PFSK-1 (cell line): Measurements from ENCODE around the gene RET.

ENCODE experiments used
- FOXP2 ChIP-seq: optimal IDR thresholded peaks from 2 replicates; pipeline ENCODE3; 2011; ENCODE audit warnings: borderline replicate concordance, control low read depth, inconsistent platforms; ENCODE audit not compliant: insufficient read depth; ENCODE audit errors: extremely low read length, extremely low read depth
- POLR2AphosphoS5 ChIP-seq: IDR thresholded peaks from 2 replicates; pipeline ENCODE4 v1.6.1; 2012; ENCODE audit warnings: low read depth, mild to moderate bottlenecking, control low read depth, low read length, moderate library complexity
- SIN3A ChIP-seq: IDR thresholded peaks from 2 replicates; pipeline ENCODE4 v1.6.1; 2012; ENCODE audit warnings: mild to moderate bottlenecking, low read length, moderate library complexity, borderline replicate concordance; ENCODE audit not compliant: insufficient read depth
- TAF1 ChIP-seq: IDR thresholded peaks from 2 replicates; pipeline ENCODE4 v1.6.1; 2012; ENCODE audit warnings: low read length, control low read depth, borderline replicate concordance; ENCODE audit not compliant: insufficient read depth
- TF ChIP-seq, protein P1 (sequence below), 2 experiments: IDR thresholded peaks; 2 replicates each; pipeline versions ENCODE4 v1.6.1 to v1.8.0; 2011 to 2012; ENCODE audit warnings: low read depth in 2 of 2, low read length in 2 of 2, control low read depth in 1 of 2, inconsistent platforms in 1 of 2, mild to moderate bottlenecking in 1 of 2, moderate library complexity in 1 of 2; ENCODE audit not compliant: insufficient read depth in 1 of 2

Gene RET

GRCh38 chr10:43136432-43136831 lies 59.6 kb downstream of the RET start:
- TF ChIP-seq TAF1 (no peak), POLR2AphosphoS5 (no peak), FOXP2 (no peak), SIN3A (no peak)
- TF ChIP-seq, protein P1, sequence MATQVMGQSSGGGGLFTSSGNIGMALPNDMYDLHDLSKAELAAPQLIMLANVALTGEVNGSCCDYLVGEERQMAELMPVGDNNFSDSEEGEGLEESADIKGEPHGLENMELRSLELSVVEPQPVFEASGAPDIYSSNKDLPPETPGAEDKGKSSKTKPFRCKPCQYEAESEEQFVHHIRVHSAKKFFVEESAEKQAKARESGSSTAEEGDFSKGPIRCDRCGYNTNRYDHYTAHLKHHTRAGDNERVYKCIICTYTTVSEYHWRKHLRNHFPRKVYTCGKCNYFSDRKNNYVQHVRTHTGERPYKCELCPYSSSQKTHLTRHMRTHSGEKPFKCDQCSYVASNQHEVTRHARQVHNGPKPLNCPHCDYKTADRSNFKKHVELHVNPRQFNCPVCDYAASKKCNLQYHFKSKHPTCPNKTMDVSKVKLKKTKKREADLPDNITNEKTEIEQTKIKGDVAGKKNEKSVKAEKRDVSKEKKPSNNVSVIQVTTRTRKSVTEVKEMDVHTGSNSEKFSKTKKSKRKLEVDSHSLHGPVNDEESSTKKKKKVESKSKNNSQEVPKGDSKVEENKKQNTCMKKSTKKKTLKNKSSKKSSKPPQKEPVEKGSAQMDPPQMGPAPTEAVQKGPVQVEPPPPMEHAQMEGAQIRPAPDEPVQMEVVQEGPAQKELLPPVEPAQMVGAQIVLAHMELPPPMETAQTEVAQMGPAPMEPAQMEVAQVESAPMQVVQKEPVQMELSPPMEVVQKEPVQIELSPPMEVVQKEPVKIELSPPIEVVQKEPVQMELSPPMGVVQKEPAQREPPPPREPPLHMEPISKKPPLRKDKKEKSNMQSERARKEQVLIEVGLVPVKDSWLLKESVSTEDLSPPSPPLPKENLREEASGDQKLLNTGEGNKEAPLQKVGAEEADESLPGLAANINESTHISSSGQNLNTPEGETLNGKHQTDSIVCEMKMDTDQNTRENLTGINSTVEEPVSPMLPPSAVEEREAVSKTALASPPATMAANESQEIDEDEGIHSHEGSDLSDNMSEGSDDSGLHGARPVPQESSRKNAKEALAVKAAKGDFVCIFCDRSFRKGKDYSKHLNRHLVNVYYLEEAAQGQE (IDR thresholded peaks at IDR 0.05; ENCODE audit: insufficient read depth in 1 of 2, low read depth in 2 of 2, low read length in 2 of 2): no peak

GRCh38 chr10:43136995-43137716 lies 60.3 kb downstream of the RET start:
- TF ChIP-seq TAF1 (no peak), POLR2AphosphoS5 (no peak), FOXP2 (no peak), SIN3A (no peak)
- TF ChIP-seq, protein P1 (IDR thresholded peaks at IDR 0.05; ENCODE audit: insufficient read depth in 1 of 2, low read depth in 2 of 2, low read length in 2 of 2): no peak

GRCh38 chr10:43137717-43138020 lies 60.8 kb downstream of the RET start:
- TF ChIP-seq SIN3A (no peak), FOXP2 (no peak), TAF1 (no peak), POLR2AphosphoS5 (no peak; the same call in 1 of the 2 replicates)
- TF ChIP-seq, protein P1 (IDR thresholded peaks at IDR 0.05; ENCODE audit: insufficient read depth in 1 of 2, low read depth in 2 of 2, low read length in 2 of 2): no peak

DNA sequence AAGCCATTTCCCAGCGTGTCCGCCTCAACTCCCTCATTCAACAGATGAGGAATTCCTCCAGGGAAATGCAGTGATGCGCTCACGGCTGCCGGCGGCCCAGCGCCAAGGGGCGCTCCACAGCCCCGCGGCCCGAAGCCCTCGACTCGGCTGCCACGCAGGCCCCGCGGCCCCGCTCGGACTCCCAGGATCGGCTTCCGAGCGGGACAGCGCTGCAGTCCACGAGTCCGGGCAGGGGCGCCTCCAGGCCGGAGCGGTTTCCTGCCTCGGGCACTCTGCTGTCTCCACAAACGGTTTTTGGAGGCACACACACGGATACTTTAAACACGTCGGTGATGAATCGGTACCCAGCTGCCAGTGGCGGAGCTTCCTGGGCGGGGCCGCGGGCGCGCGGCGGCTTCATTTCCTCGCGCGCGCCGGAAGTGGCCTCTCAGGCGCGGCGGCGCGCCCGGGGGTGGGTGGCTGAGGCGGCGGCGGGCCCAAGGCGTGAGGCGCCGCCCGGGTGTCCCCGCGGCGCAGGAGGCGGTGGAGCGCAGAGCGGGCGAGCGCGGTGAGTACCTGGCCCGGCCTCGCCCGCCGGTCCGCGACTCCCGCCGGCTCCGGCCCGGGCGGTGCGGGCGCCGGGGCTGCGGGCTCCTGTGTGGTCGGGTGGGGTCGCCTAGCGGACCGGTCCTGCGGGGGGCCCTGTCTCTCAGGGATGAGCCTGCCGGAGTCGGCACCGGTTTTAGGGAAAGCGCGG lies 61.3 kb downstream of the RET start, which contains the start of gene CSGALNACT2:
CSGALNACT2 (plus strand) TSS at position 425 of the 736 bp plus-strand sequence. CDS start 16,705 bp downstream, outside the sequence.
- no peak for TF ChIP-seq SIN3A
- TF ChIP-seq POLR2AphosphoS5: peak; percentile 63
- no peak for TF ChIP-seq TAF1
- TF ChIP-seq, protein P1 (IDR thresholded peaks at IDR 0.05; ENCODE audit: insufficient read depth in 1 of 2, low read depth in 2 of 2, low read length in 2 of 2): peak in 1 of 2 experiments; percentile 12; a peak in 1 of 4 replicates
